H1 (cell line): Measurements from ENCODE around the gene SLC1A5. TPM values are rescaled to one million over a fixed set of nuclear protein-coding genes. Genes with fewer than 3 reads are reported as not detected.

Source experiments
- CTCF ChIA-PET: fragments of 300-600 bp; sonication (Branson Sonifier 250); formaldehyde crosslinking; loops from one replicate; lab custom pipeline; 2021; ENCODE audit not compliant: partially characterized antibody; lab: Charles Lee
- POLR2A ChIA-PET: fragments of 300-600 bp; sonication (Branson Sonifier 250); formaldehyde crosslinking; loops from one replicate; lab custom pipeline; 2021; ENCODE audit warnings: inconsistent platforms; ENCODE audit not compliant: partially characterized antibody; lab: Charles Lee
- DNase-seq, 2 experiments: peaks; one replicate each; pipeline versions ENCODE4 v3.0.0 to v3.0.0-alpha.2; 2010 to 2022; ENCODE audit warnings: low spot score in 2 of 2, low read depth in 1 of 2, mixed read lengths in 1 of 2
- FAIRE-seq: peaks from 2 replicates; lab custom pipeline; 2011; peaks lifted over from hg19 to GRCh38; lab: Jason Lieb, UNC
- H2AFZ ChIP-seq: 2 replicates; pipeline ENCODE4 v1.8.1; 2012; ENCODE audit warnings: low read length, inconsistent platforms
- H2AK5ac ChIP-seq: 2 replicates; pipeline ENCODE4 v1.6.1; 2013; ENCODE audit warnings: low read depth, low read length
- H2BK120ac ChIP-seq: replicated peaks from 2 replicates; pipeline ENCODE3; 2013; ENCODE audit warnings: low read depth, low read length, inconsistent platforms
- H2BK12ac ChIP-seq: 2 replicates; pipeline ENCODE4 v1.6.1; 2013; ENCODE audit warnings: low read depth, low read length
- H2BK15ac ChIP-seq: 2 replicates; pipeline ENCODE4 v1.6.1; 2013; ENCODE audit warnings: low read length
- H2BK20ac ChIP-seq: 2 replicates; pipeline ENCODE4 v1.6.1; 2013; ENCODE audit warnings: low read length
- H2BK5ac ChIP-seq: 2 replicates; pipeline ENCODE4 v1.6.1; 2013; ENCODE audit warnings: low read depth, low read length
- H3K14ac ChIP-seq: 2 replicates; pipeline ENCODE4 v1.6.1; 2013; ENCODE audit warnings: inconsistent platforms; ENCODE audit not compliant: insufficient read length
- H3K18ac ChIP-seq: 2 replicates; pipeline ENCODE4 v1.6.1; 2013; ENCODE audit warnings: low read length; ENCODE audit errors: extremely low read depth
- H3K23ac ChIP-seq: 2 replicates; pipeline ENCODE4 v1.6.1; 2013; ENCODE audit warnings: inconsistent platforms; ENCODE audit not compliant: insufficient read length
- H3K23me2 ChIP-seq: 2 replicates; pipeline ENCODE4 v1.6.1; 2013; ENCODE audit warnings: low read depth, low read length
- H3K27ac ChIP-seq: 2 replicates; pipeline ENCODE4 v1.6.1; 2011; ENCODE audit warnings: low read depth, low read length, inconsistent platforms
- H3K27me3 ChIP-seq, 4 experiments: replicated peaks in 1 of 4; 1 replicate in 1 of 4; 2 replicates in 3 of 4; pipeline versions ENCODE4 v1.6.1 to v1.8.1; 2011 to 2013; ENCODE audit warnings: low read length in 3 of 4, mild to moderate bottlenecking in 3 of 4, inconsistent platforms in 2 of 4, mixed read lengths in 2 of 4, moderate library complexity in 1 of 4; ENCODE audit not compliant: control insufficient read depth in 3 of 4, insufficient read depth in 3 of 4; ENCODE audit errors: extremely low read depth in 1 of 4
- H3K36me3 ChIP-seq, 4 experiments: 2 replicates each; pipeline versions ENCODE4 v1.6.1 to v1.8.1; 2011 to 2013; ENCODE audit warnings: mild to moderate bottlenecking in 4 of 4, low read length in 3 of 4, moderate library complexity in 2 of 4, control low read depth in 1 of 4, inconsistent platforms in 1 of 4; ENCODE audit not compliant: insufficient read depth in 4 of 4, control insufficient read depth in 2 of 4
- H3K4ac ChIP-seq: replicated peaks from 2 replicates; pipeline ENCODE3; 2013; ENCODE audit warnings: low read length, low read depth, mixed read lengths, inconsistent platforms; ENCODE audit not compliant: insufficient read length
- H3K4me1 ChIP-seq, 4 experiments: replicated peaks in 1 of 4; 1 replicate in 1 of 4; 2 replicates in 3 of 4; pipeline versions ENCODE4 v1.6.1 to v1.8.1; 2011 to 2013; ENCODE audit warnings: low read length in 3 of 4, inconsistent platforms in 2 of 4, mixed read lengths in 1 of 4; ENCODE audit not compliant: insufficient read depth in 4 of 4, control insufficient read depth in 3 of 4
- H3K4me2 ChIP-seq, 2 experiments: 2 replicates each; pipeline versions ENCODE4 v1.6.1 to v1.8.1; 2011 to 2013; ENCODE audit warnings: low read depth in 2 of 2, low read length in 2 of 2, control low read depth in 1 of 2, inconsistent platforms in 1 of 2, mild to moderate bottlenecking in 1 of 2; ENCODE audit not compliant: insufficient read depth in 1 of 2
- H3K4me3 ChIP-seq, 4 experiments: fragments of 200-600, 300-600 bp in 1 of 4; sonication (generic), shearing (Covaris generic), sonication (Bioruptor Twin) in 1 of 4; 2 replicates each; pipeline versions ENCODE4 v1.5.1 to v1.8.1; 2011 to 2016; ENCODE audit warnings: low read length in 4 of 4, low read depth in 3 of 4, control low read depth in 2 of 4, inconsistent platforms in 2 of 4, mild to moderate bottlenecking in 2 of 4, mixed read lengths in 1 of 4, moderate library complexity in 1 of 4; ENCODE audit not compliant: insufficient read depth in 2 of 4; ENCODE audit errors: extremely low read depth in 1 of 4
- H3K56ac ChIP-seq: replicated peaks from 2 replicates; pipeline ENCODE3; 2013; ENCODE audit warnings: low read depth, mild to moderate bottlenecking, mixed read lengths, low read length, inconsistent platforms; ENCODE audit not compliant: insufficient read length
- H3K79me1 ChIP-seq: 2 replicates; pipeline ENCODE4 v1.6.1; 2013; ENCODE audit warnings: low read depth, low read length, control low read depth
- H3K79me2 ChIP-seq, 2 experiments: 2 replicates each; pipeline versions ENCODE4 v1.6.1 to v1.8.1; 2012 to 2013; ENCODE audit warnings: low read length in 2 of 2, mild to moderate bottlenecking in 2 of 2, inconsistent platforms in 1 of 2; ENCODE audit not compliant: insufficient read depth in 2 of 2, control insufficient read depth in 1 of 2
- H3K9ac ChIP-seq, 4 experiments: replicated peaks in 1 of 4; 1 replicate in 1 of 4; 2 replicates in 3 of 4; pipeline versions ENCODE4 v1.6.1 to v1.8.1; 2011 to 2013; ENCODE audit warnings: low read depth in 3 of 4, low read length in 3 of 4, control low read depth in 2 of 4, mild to moderate bottlenecking in 2 of 4, moderate library complexity in 2 of 4, inconsistent platforms in 1 of 4; ENCODE audit errors: extremely low read depth in 1 of 4
- H3K9me3 ChIP-seq, 2 experiments: 2 replicates each; pipeline versions ENCODE4 v1.6.1 to v1.8.1; 2012 to 2013; ENCODE audit warnings: mild to moderate bottlenecking in 2 of 2, moderate library complexity in 2 of 2, control low read depth in 1 of 2, inconsistent platforms in 1 of 2, low read depth in 1 of 2, low read length in 1 of 2, mixed read lengths in 1 of 2; ENCODE audit not compliant: insufficient read depth in 2 of 2
- H4K20me1 ChIP-seq, 2 experiments: replicated peaks in 1 of 2; 2 replicates each; pipeline versions ENCODE3 to v1.8.1; 2011 to 2013; ENCODE audit warnings: inconsistent platforms in 2 of 2, low read length in 2 of 2, mild to moderate bottlenecking in 1 of 2; ENCODE audit not compliant: insufficient read depth in 2 of 2, control insufficient read depth in 1 of 2
- H4K5ac ChIP-seq: 2 replicates; pipeline ENCODE4 v1.6.1; 2013; ENCODE audit warnings: low read length, low read depth, mixed read lengths, inconsistent platforms; ENCODE audit not compliant: insufficient read length
- H4K8ac ChIP-seq: 2 replicates; pipeline ENCODE4 v1.8.0; 2013; ENCODE audit warnings: mild to moderate bottlenecking, moderate library complexity, low read length, inconsistent platforms; ENCODE audit not compliant: insufficient read depth; ENCODE audit errors: extremely low read depth
- H4K91ac ChIP-seq: replicated peaks from 2 replicates; pipeline ENCODE3; 2013; ENCODE audit warnings: low read length, mixed read lengths, inconsistent platforms; ENCODE audit not compliant: insufficient read length
- CHD2 ChIP-seq: IDR thresholded peaks from 2 replicates; pipeline ENCODE4 v1.6.1; 2012; ENCODE audit warnings: low read length, improper control_type of control experiment
- KDM4A ChIP-seq: IDR thresholded peaks from one replicate; pipeline ENCODE4 v1.7.1; 2012; ENCODE audit warnings: low read depth, mild to moderate bottlenecking, moderate library complexity, low read length, inconsistent platforms; ENCODE audit not compliant: severe bottlenecking
- POLR2AphosphoS5 ChIP-seq: IDR thresholded peaks from 2 replicates; pipeline ENCODE4 v1.6.1; 2011; ENCODE audit warnings: low read depth, low read length
- POU5F1 ChIP-seq: IDR thresholded peaks from 2 replicates; pipeline ENCODE4 v1.6.1; 2011; ENCODE audit warnings: low read depth, mild to moderate bottlenecking, low read length, moderate library complexity
- SAP30 ChIP-seq: fragments of 300-600 bp; sonication (generic); IDR thresholded peaks from 2 replicates; pipeline ENCODE4 v1.7.1; 2012; ENCODE audit warnings: low read length, moderate library complexity, mild to moderate bottlenecking, inconsistent platforms; ENCODE audit not compliant: insufficient read depth, insufficient replicate concordance
- SIX5 ChIP-seq: IDR thresholded peaks from 2 replicates; pipeline ENCODE4 v1.6.1; 2011; ENCODE audit warnings: mild to moderate bottlenecking, low read depth, low read length
- SRF ChIP-seq: IDR thresholded peaks from 2 replicates; pipeline ENCODE4 v1.6.1; 2011; ENCODE audit warnings: mild to moderate bottlenecking, low read depth, low read length, moderate library complexity
- TEAD4 ChIP-seq: IDR thresholded peaks from 2 replicates; pipeline ENCODE4 v1.6.1; 2012; ENCODE audit warnings: low read depth, low read length, inconsistent platforms, mixed read lengths
- YY1 ChIP-seq: IDR thresholded peaks from 2 replicates; pipeline ENCODE4 v1.6.1; 2011; ENCODE audit warnings: low read depth, mild to moderate bottlenecking, low read length
- ZNF274 ChIP-seq: IDR thresholded peaks from 2 replicates; pipeline ENCODE4 v1.7.0; 2012; ENCODE audit warnings: low read length, borderline replicate concordance; ENCODE audit errors: extremely low read depth
- whole genome bisulfite sequencing, 2 experiments: shearing (Covaris generic) in 1 of 2; methylation state at CpG; one replicate each; pipeline versions ENCODE4 v1.1.6 to v1.1.7; 2013 to 2015; ENCODE audit warnings: low lambda C conversion rate in 2 of 2, mixed read lengths in 2 of 2, inconsistent platforms in 1 of 2, low coverage in 1 of 2, missing lambda C conversion rate in 1 of 2; ENCODE audit not compliant: insufficient replicate concordance in 2 of 2, insufficient coverage in 1 of 2, insufficient read length in 1 of 2; ENCODE audit errors: extremely low coverage in 1 of 2, missing lambda C conversion rate in 1 of 2; 5-methylcytosine and 5-hydroxymethylcytosine counted together
- polyA plus RNA-seq, 7 experiments: library from polyadenylated mRNA; depleted of rRNA in 3 of 7; stranded (reverse) in 5 of 7; unstranded in 2 of 7; fragments of >200 nt in 5 of 7; fragments of 200-250 nt in 2 of 7; gene quantifications; 1 replicate in 5 of 7; 2 replicates in 1 of 7; 4 replicates in 1 of 7; pipeline versions ENCODE4 v1.2.1 to v1.2.3, GENCODE V29; 2011 to 2013; ENCODE audit warnings: missing spikeins in 2 of 7, mixed read lengths in 2 of 7
- total RNA-seq: library from RNA; stranded (reverse); fragmentation: NEBNext Ultra II Directional; extraction: Animal tissue kit (Norgen Biotek cat#: 25700); gene quantifications from 2 replicates; pipeline ENCODE4 v1.2.1, GENCODE V29; 2021
- TF ChIP-seq, protein P1 (sequence below): IDR thresholded peaks from 2 replicates; pipeline ENCODE4 v1.6.1; 2012; ENCODE audit warnings: inconsistent platforms
- TF ChIP-seq, protein P2 (sequence below): IDR thresholded peaks from 2 replicates; pipeline ENCODE4 v1.6.1; 2012; ENCODE audit warnings: inconsistent platforms
- TF ChIP-seq, protein P3 (sequence below): IDR thresholded peaks from 2 replicates; pipeline ENCODE4 v1.6.1; 2011; ENCODE audit warnings: low read depth, mild to moderate bottlenecking, low read length; ENCODE audit not compliant: insufficient read depth

The SLC1A5 gene
- total and polyA plus RNA-seq, 2 of the 8 experiments (the other 6 are each of a cell fraction or from before 2014, with no cell fraction given) = 291 to 351 TPM

DNA sequence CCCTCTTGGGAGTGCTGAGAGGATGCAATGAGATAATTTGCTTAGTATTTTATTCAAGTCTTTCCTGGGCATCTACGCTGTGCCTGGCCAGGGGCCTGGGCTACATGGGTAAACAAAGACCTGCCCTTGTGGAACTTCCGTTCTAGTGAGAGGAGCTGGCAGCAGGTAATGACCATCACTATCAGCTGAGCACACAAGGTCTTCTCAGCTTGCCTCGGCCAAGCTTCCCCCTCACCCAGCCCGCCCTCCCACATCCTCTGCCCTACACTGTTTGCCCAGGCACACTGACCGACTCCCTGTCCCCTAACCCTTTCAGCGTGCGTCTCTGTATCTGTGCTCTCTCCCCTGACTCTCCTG lies 51.1 kb downstream of the SLC1A5 start:
- CTCF ChIA-PET = interaction anchor here (0.6 to 3.7 kb wide), 10 partner anchors 9 to 254 kb away, joined by 3 to 16 read pairs (median 4); no protein-coding TSS in a partner anchor
- 91% methylated on average over 5 of the region's 7 CpGs; no CpG with 5 or more reads in 1 of the 2 experiments for WGBS, 2 experiments
- POLR2A ChIA-PET = interaction anchor here (0.8 to 1.7 kb wide), 6 partner anchors 9 to 44 kb away, joined by 3 to 6 read pairs (median 4); no protein-coding TSS in a partner anchor
- TF ChIP-seq TEAD4 = no peak
- TF ChIP-seq YY1 = no peak
- no peak for TF ChIP-seq SRF
- TF ChIP-seq, protein P1, sequence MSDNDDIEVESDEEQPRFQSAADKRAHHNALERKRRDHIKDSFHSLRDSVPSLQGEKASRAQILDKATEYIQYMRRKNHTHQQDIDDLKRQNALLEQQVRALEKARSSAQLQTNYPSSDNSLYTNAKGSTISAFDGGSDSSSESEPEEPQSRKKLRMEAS = no peak
- no peak for TF ChIP-seq KDM4A
- TF ChIP-seq SIX5 = no peak
- no peak for TF ChIP-seq ZNF274
- TF ChIP-seq CHD2 = no peak
- TF ChIP-seq, protein P2, sequence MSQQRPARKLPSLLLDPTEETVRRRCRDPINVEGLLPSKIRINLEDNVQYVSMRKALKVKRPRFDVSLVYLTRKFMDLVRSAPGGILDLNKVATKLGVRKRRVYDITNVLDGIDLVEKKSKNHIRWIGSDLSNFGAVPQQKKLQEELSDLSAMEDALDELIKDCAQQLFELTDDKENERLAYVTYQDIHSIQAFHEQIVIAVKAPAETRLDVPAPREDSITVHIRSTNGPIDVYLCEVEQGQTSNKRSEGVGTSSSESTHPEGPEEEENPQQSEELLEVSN = no peak
- TF ChIP-seq POLR2AphosphoS5 = no peak
- no peak for TF ChIP-seq SAP30
- TF ChIP-seq, protein P3, sequence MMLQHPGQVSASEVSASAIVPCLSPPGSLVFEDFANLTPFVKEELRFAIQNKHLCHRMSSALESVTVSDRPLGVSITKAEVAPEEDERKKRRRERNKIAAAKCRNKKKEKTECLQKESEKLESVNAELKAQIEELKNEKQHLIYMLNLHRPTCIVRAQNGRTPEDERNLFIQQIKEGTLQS = no peak
- no peak for TF ChIP-seq POU5F1

More for the DNA sequence above, 51.1 kb downstream of the SLC1A5 start:
- no peaks in the 10 kb centered on the region for H3K27me3 ChIP-seq
- FAIRE-seq (no peak), DNase-seq (no peak)
- H4K8ac ChIP-seq = no peak overlapping the region
- peaks cover 18 to 44% (median 35%) of the 10 kb centered on the region in 4 experiments for H3K36me3 ChIP-seq
- no peak overlapping the region for H3K14ac ChIP-seq
- H3K79me2 ChIP-seq = peaks cover 17 to 69% of the 10 kb centered on the region in 2 experiments
- no peak overlapping the region for H2AFZ ChIP-seq
- H3K9ac ChIP-seq = no peak overlapping the region; a peak in 1 of 7 replicates
- H3K4ac ChIP-seq = no peak overlapping the region
- H3K4me2 ChIP-seq = no peak overlapping the region
- no peak overlapping the region for H2BK15ac ChIP-seq
- H3K56ac ChIP-seq = no peak overlapping the region
- peaks cover 15% of the 10 kb centered on the region; the same call in 1 of the 2 replicates for H3K79me1 ChIP-seq
- H2BK120ac ChIP-seq = no peak overlapping the region
- no peak overlapping the region for H3K27ac ChIP-seq
- peaks cover 46 to 48% of the 10 kb centered on the region in 2 experiments for H4K20me1 ChIP-seq
- no peak overlapping the region for H3K23ac ChIP-seq
- no peaks in the 10 kb centered on the region for H3K9me3 ChIP-seq
- no peak overlapping the region for H2AK5ac ChIP-seq
- H3K23me2 ChIP-seq = no peaks in the 10 kb centered on the region
- no peak overlapping the region for H3K4me3 ChIP-seq
- H2BK5ac ChIP-seq = no peak overlapping the region
- no peak overlapping the region for H3K18ac ChIP-seq
- no peak overlapping the region for H4K5ac ChIP-seq
- peaks cover 0 to 11% (median 3%) of the 10 kb centered on the region in 4 experiments; a peak in 3 of 7 replicates for H3K4me1 ChIP-seq
- H2BK12ac ChIP-seq = no peak overlapping the region
- no peak overlapping the region for H2BK20ac ChIP-seq
- no peak overlapping the region for H4K91ac ChIP-seq
